GM23338 (cell line): ENCODE results near the gene UBE2C. TPM values are rescaled to one million over a fixed set of nuclear protein-coding genes. Genes with fewer than 3 reads are reported as not detected.

Experiments used
- ATAC-seq: fragments of 200-7000 bp; cut with Tn5 transposase; 3 replicates; pipeline ENCODE4 v1.9.1; 2020
- DNase-seq: peaks from one replicate; pipeline ENCODE4 v3.0.0-alpha.2; 2015; ENCODE audit warnings: low spot score
- H2AFZ ChIP-seq: fragments of 200-600 bp; sonication (generic); 2 replicates; pipeline ENCODE4 v1.8.0; 2016; ENCODE audit warnings: antibody characterized with exemption, mild to moderate bottlenecking, moderate library complexity
- H3F3A ChIP-seq: fragments of 200-600 bp; sonication (generic); replicated peaks from 2 replicates; pipeline ENCODE4 v1.8.0; 2017; ENCODE audit warnings: antibody characterized with exemption, mixed run types, low read depth
- H3K27ac ChIP-seq: fragments of 200-600 bp; sonication (generic); 2 replicates; pipeline ENCODE4 v1.6.1; 2016; ENCODE audit warnings: low read depth
- H3K27me3 ChIP-seq: fragments of 200-600 bp; sonication (generic); 2 replicates; pipeline ENCODE4 v1.8.0; 2016; ENCODE audit warnings: mild to moderate bottlenecking, mixed run types, moderate library complexity; ENCODE audit not compliant: insufficient read depth
- H3K36me3 ChIP-seq: fragments of 200-600 bp; sonication (generic); 2 replicates; pipeline ENCODE4 v1.8.0; 2016; ENCODE audit warnings: mild to moderate bottlenecking; ENCODE audit not compliant: insufficient read depth
- H3K4me1 ChIP-seq: fragments of 200-600 bp; sonication (generic); 2 replicates; pipeline ENCODE4 v1.8.0; 2016; ENCODE audit warnings: mild to moderate bottlenecking, moderate library complexity; ENCODE audit not compliant: insufficient read depth
- H3K4me2 ChIP-seq: fragments of 200-600 bp; sonication (generic); 2 replicates; pipeline ENCODE4 v1.7.1; 2017; ENCODE audit warnings: mixed run types
- H3K4me3 ChIP-seq: fragments of 200-600 bp; sonication (generic); 2 replicates; pipeline ENCODE4 v1.6.1; 2016; ENCODE audit warnings: mixed run types
- H3K79me2 ChIP-seq: fragments of 200-600 bp; sonication (generic); replicated peaks from 2 replicates; pipeline ENCODE4 v1.8.0; 2017; ENCODE audit warnings: mild to moderate bottlenecking; ENCODE audit not compliant: insufficient read depth
- H3K9me2 ChIP-seq: fragments of 200-600 bp; sonication (generic); 2 replicates; pipeline ENCODE4 v1.8.0; 2017; ENCODE audit not compliant: insufficient read depth
- H4K20me1 ChIP-seq: fragments of 200-600 bp; sonication (generic); replicated peaks from 2 replicates; pipeline ENCODE4 v1.8.0; 2017; ENCODE audit warnings: mild to moderate bottlenecking; ENCODE audit not compliant: insufficient read depth
- H3K27ac Mint-ChIP-seq: 2 replicates; pipeline ENCODE4 v1.8.0; 2020; ENCODE audit warnings: inconsistent platforms, mild to moderate bottlenecking, moderate library complexity, mixed read lengths
- H3K27me3 Mint-ChIP-seq: 3 replicates; pipeline ENCODE4 v1.8.0; 2022; ENCODE audit warnings: low read depth, mild to moderate bottlenecking, moderate library complexity, mixed read lengths, inconsistent platforms; ENCODE audit not compliant: insufficient read depth, poor library complexity
- H3K36me3 Mint-ChIP-seq: 3 replicates; pipeline ENCODE4 v1.8.0; 2021; ENCODE audit warnings: low read depth, mild to moderate bottlenecking, inconsistent platforms, moderate library complexity, mixed read lengths
- H3K4me1 Mint-ChIP-seq: 3 replicates; pipeline ENCODE4 v1.8.0; 2020; ENCODE audit warnings: mild to moderate bottlenecking, inconsistent platforms, mixed read lengths
- H3K4me3 Mint-ChIP-seq: 3 replicates; pipeline ENCODE4 v1.8.0; 2021; ENCODE audit warnings: moderate library complexity, mild to moderate bottlenecking, inconsistent platforms, mixed read lengths
- H3K9me3 Mint-ChIP-seq: 3 replicates; pipeline ENCODE4 v1.8.0; 2020; ENCODE audit warnings: moderate library complexity, mild to moderate bottlenecking, inconsistent platforms, mixed read lengths
- CREB1 ChIP-seq: fragments of 250-450 bp; sonication (Bioruptor Pico); IDR thresholded peaks from 2 replicates; pipeline ENCODE4 v1.5.0; 2020; ENCODE audit warnings: low read depth, mild to moderate bottlenecking, moderate library complexity
- POLR2AphosphoS5 ChIP-seq: IDR thresholded peaks from 2 replicates; pipeline ENCODE4 v1.6.1; 2016; ENCODE audit warnings: antibody characterized with exemption, low read depth
- ZNF331 ChIP-seq: fragments of 250-450 bp; sonication (Bioruptor Pico); IDR thresholded peaks from 2 replicates; pipeline ENCODE4 v1.5.0; 2020; ENCODE audit warnings: low read depth, mild to moderate bottlenecking, moderate library complexity
- polyA plus RNA-seq: library from polyadenylated mRNA; unstranded; fragments of >200 nt; fragmentation: Nextera tagmentation; extraction: Ambion mirVana; gene quantifications from 2 replicates; pipeline ENCODE4 v1.2.1, GENCODE V29; 2016
- total RNA-seq: library from RNA; depleted of rRNA; stranded (reverse); fragments of >200 nt; shearing (Covaris generic); gene quantifications from 2 replicates; pipeline ENCODE4 v1.2.3, GENCODE V29; 2014
- TF ChIP-seq, protein P1 (sequence below): IDR thresholded peaks from 2 replicates; pipeline ENCODE4 v1.6.1; 2016; ENCODE audit warnings: antibody characterized with exemption
- TF ChIP-seq, protein P2 (sequence below): fragments of 250-450 bp; sonication (Bioruptor Pico); IDR thresholded peaks from 2 replicates; pipeline ENCODE4 v1.5.0; 2020; ENCODE audit warnings: mild to moderate bottlenecking, moderate library complexity
- TF ChIP-seq, protein P3 (sequence below): IDR thresholded peaks from one replicate; pipeline ENCODE4 v1.6.1; 2018; ENCODE audit warnings: antibody characterized with exemption; ENCODE audit not compliant: unreplicated experiment

UBE2C gene
- total and polyA plus RNA-seq, 2 experiments from 2014 or later: 247 to 698 TPM

GRCh38 chr20:45814314-45814713, 1.9 kb downstream of the UBE2C start:
- peaks cover 14% of the 10 kb centered on the region for H3K4me1 ChIP-seq
- H3K36me3 Mint-ChIP-seq: peaks cover 71% of the 10 kb centered on the region
- H3K4me3 ChIP-seq: no peak overlapping the region
- H3K9me3 Mint-ChIP-seq: no peaks in the 10 kb centered on the region
- peaks cover 12% of the 10 kb centered on the region for H4K20me1 ChIP-seq
- no peak overlapping the region for H3K4me2 ChIP-seq
- H3K4me3 Mint-ChIP-seq: peak overlapping the region; percentile 50; the same call in 2 of the 3 replicates
- H3K27me3 ChIP-seq: no peaks in the 10 kb centered on the region
- TF ChIP-seq ZNF331 (CRISPR knock-in tag) (no peak), CREB1 (no peak)
- TF ChIP-seq, protein P1, sequence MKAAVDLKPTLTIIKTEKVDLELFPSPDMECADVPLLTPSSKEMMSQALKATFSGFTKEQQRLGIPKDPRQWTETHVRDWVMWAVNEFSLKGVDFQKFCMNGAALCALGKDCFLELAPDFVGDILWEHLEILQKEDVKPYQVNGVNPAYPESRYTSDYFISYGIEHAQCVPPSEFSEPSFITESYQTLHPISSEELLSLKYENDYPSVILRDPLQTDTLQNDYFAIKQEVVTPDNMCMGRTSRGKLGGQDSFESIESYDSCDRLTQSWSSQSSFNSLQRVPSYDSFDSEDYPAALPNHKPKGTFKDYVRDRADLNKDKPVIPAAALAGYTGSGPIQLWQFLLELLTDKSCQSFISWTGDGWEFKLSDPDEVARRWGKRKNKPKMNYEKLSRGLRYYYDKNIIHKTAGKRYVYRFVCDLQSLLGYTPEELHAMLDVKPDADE: no peak
- TF ChIP-seq, protein P2, sequence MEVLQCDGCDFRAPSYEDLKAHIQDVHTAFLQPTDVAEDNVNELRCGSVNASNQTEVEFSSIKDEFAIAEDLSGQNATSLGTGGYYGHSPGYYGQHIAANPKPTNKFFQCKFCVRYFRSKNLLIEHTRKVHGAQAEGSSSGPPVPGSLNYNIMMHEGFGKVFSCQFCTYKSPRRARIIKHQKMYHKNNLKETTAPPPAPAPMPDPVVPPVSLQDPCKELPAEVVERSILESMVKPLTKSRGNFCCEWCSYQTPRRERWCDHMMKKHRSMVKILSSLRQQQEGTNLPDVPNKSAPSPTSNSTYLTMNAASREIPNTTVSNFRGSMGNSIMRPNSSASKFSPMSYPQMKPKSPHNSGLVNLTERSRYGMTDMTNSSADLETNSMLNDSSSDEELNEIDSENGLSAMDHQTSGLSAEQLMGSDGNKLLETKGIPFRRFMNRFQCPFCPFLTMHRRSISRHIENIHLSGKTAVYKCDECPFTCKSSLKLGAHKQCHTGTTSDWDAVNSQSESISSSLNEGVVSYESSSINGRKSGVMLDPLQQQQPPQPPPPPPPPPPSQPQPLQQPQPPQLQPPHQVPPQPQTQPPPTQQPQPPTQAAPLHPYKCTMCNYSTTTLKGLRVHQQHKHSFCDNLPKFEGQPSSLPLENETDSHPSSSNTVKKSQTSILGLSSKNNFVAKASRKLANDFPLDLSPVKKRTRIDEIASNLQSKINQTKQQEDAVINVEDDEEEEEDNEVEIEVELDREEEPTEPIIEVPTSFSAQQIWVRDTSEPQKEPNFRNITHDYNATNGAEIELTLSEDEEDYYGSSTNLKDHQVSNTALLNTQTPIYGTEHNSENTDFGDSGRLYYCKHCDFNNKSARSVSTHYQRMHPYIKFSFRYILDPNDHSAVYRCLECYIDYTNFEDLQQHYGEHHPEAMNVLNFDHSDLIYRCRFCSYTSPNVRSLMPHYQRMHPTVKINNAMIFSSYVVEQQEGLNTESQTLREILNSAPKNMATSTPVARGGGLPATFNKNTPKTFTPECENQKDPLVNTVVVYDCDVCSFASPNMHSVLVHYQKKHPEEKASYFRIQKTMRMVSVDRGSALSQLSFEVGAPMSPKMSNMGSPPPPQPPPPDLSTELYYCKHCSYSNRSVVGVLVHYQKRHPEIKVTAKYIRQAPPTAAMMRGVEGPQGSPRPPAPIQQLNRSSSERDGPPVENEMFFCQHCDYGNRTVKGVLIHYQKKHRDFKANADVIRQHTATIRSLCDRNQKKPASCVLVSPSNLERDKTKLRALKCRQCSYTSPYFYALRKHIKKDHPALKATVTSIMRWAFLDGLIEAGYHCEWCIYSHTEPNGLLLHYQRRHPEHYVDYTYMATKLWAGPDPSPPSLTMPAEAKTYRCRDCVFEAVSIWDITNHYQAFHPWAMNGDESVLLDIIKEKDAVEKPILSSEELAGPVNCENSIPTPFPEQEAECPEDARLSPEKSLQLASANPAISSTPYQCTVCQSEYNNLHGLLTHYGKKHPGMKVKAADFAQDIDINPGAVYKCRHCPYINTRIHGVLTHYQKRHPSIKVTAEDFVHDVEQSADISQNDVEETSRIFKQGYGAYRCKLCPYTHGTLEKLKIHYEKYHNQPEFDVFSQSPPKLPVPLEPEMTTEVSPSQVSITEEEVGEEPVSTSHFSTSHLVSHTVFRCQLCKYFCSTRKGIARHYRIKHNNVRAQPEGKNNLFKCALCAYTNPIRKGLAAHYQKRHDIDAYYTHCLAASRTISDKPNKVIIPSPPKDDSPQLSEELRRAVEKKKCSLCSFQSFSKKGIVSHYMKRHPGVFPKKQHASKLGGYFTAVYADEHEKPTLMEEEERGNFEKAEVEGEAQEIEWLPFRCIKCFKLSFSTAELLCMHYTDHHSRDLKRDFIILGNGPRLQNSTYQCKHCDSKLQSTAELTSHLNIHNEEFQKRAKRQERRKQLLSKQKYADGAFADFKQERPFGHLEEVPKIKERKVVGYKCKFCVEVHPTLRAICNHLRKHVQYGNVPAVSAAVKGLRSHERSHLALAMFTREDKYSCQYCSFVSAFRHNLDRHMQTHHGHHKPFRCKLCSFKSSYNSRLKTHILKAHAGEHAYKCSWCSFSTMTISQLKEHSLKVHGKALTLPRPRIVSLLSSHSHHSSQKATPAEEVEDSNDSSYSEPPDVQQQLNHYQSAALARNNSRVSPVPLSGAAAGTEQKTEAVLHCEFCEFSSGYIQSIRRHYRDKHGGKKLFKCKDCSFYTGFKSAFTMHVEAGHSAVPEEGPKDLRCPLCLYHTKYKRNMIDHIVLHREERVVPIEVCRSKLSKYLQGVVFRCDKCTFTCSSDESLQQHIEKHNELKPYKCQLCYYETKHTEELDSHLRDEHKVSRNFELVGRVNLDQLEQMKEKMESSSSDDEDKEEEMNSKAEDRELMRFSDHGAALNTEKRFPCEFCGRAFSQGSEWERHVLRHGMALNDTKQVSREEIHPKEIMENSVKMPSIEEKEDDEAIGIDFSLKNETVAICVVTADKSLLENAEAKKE (CRISPR knock-in tag): no peak
- H3K27ac Mint-ChIP-seq: no peak overlapping the region
- H3K27ac ChIP-seq: peak overlapping the region; percentile 50; the same call in 1 of the 2 replicates
- DNase-seq: no peak
- H3K36me3 ChIP-seq: peaks cover 42% of the 10 kb centered on the region
- peaks cover 45% of the 10 kb centered on the region for H3F3A ChIP-seq
- H3K27me3 Mint-ChIP-seq: peaks cover 5% of the 10 kb centered on the region
- no peak overlapping the region for H2AFZ ChIP-seq
- ATAC-seq: no peak
- peaks cover 26% of the 10 kb centered on the region for H3K79me2 ChIP-seq
- H3K4me1 Mint-ChIP-seq: peaks cover 19% of the 10 kb centered on the region
- H3K9me2 ChIP-seq: no peaks in the 10 kb centered on the region

GRCh38 chr20:45816951-45817350, 4.5 kb downstream of the UBE2C start:
- TF ChIP-seq, protein P3, sequence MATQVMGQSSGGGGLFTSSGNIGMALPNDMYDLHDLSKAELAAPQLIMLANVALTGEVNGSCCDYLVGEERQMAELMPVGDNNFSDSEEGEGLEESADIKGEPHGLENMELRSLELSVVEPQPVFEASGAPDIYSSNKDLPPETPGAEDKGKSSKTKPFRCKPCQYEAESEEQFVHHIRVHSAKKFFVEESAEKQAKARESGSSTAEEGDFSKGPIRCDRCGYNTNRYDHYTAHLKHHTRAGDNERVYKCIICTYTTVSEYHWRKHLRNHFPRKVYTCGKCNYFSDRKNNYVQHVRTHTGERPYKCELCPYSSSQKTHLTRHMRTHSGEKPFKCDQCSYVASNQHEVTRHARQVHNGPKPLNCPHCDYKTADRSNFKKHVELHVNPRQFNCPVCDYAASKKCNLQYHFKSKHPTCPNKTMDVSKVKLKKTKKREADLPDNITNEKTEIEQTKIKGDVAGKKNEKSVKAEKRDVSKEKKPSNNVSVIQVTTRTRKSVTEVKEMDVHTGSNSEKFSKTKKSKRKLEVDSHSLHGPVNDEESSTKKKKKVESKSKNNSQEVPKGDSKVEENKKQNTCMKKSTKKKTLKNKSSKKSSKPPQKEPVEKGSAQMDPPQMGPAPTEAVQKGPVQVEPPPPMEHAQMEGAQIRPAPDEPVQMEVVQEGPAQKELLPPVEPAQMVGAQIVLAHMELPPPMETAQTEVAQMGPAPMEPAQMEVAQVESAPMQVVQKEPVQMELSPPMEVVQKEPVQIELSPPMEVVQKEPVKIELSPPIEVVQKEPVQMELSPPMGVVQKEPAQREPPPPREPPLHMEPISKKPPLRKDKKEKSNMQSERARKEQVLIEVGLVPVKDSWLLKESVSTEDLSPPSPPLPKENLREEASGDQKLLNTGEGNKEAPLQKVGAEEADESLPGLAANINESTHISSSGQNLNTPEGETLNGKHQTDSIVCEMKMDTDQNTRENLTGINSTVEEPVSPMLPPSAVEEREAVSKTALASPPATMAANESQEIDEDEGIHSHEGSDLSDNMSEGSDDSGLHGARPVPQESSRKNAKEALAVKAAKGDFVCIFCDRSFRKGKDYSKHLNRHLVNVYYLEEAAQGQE: no peak
- TF ChIP-seq POLR2AphosphoS5 (no peak), CREB1 (no peak)
- Mint-ChIP-seq H3K27ac (no peak overlapping the region), H3K4me1 (peaks cover 19% of the 10 kb centered on the region), H3K9me3 (no peaks in the 10 kb centered on the region; the same call in 2 of the 3 replicates), H3K36me3 (peaks cover 52% of the 10 kb centered on the region), H3K27me3 (peaks cover 10% of the 10 kb centered on the region), H3K4me3 (no peak overlapping the region; the same call in 2 of the 3 replicates)
- peak overlapping the region; percentile 90 for H3K27ac ChIP-seq
- no peaks in the 10 kb centered on the region for H3K27me3 ChIP-seq
- H3K79me2 ChIP-seq: peaks cover 26% of the 10 kb centered on the region
- DNase-seq (no peak), ATAC-seq (no peak)
- peaks cover 12% of the 10 kb centered on the region for H4K20me1 ChIP-seq
- H3K9me2 ChIP-seq: no peaks in the 10 kb centered on the region
- peaks cover 20% of the 10 kb centered on the region for H3K4me1 ChIP-seq
- H3K36me3 ChIP-seq: peaks cover 26% of the 10 kb centered on the region
- H3F3A ChIP-seq: peaks cover 41% of the 10 kb centered on the region
- no peak overlapping the region for H3K4me3 ChIP-seq
- no peak overlapping the region for H3K4me2 ChIP-seq
- H2AFZ ChIP-seq: no peak overlapping the region
